HG03521 (cell line): ENCODE measurements around the gene GTF2IRD1.
"Not testable (repeated sequence)": the region's sequence is repeated elsewhere in the genome, so short reads cannot be mapped to it uniquely, and the experiment has no call there.

ENCODE experiments used
- ATAC-seq: cut with Tn5 transposase; IDR thresholded peaks from one replicate; pipeline ENCODE4 v1.9.1; 2021; ENCODE audit warnings: mild to moderate bottlenecking, moderate library complexity; ENCODE audit not compliant: unreplicated experiment

The GTF2IRD1 gene, protein sequence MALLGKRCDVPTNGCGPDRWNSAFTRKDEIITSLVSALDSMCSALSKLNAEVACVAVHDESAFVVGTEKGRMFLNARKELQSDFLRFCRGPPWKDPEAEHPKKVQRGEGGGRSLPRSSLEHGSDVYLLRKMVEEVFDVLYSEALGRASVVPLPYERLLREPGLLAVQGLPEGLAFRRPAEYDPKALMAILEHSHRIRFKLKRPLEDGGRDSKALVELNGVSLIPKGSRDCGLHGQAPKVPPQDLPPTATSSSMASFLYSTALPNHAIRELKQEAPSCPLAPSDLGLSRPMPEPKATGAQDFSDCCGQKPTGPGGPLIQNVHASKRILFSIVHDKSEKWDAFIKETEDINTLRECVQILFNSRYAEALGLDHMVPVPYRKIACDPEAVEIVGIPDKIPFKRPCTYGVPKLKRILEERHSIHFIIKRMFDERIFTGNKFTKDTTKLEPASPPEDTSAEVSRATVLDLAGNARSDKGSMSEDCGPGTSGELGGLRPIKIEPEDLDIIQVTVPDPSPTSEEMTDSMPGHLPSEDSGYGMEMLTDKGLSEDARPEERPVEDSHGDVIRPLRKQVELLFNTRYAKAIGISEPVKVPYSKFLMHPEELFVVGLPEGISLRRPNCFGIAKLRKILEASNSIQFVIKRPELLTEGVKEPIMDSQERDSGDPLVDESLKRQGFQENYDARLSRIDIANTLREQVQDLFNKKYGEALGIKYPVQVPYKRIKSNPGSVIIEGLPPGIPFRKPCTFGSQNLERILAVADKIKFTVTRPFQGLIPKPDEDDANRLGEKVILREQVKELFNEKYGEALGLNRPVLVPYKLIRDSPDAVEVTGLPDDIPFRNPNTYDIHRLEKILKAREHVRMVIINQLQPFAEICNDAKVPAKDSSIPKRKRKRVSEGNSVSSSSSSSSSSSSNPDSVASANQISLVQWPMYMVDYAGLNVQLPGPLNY

DNA sequence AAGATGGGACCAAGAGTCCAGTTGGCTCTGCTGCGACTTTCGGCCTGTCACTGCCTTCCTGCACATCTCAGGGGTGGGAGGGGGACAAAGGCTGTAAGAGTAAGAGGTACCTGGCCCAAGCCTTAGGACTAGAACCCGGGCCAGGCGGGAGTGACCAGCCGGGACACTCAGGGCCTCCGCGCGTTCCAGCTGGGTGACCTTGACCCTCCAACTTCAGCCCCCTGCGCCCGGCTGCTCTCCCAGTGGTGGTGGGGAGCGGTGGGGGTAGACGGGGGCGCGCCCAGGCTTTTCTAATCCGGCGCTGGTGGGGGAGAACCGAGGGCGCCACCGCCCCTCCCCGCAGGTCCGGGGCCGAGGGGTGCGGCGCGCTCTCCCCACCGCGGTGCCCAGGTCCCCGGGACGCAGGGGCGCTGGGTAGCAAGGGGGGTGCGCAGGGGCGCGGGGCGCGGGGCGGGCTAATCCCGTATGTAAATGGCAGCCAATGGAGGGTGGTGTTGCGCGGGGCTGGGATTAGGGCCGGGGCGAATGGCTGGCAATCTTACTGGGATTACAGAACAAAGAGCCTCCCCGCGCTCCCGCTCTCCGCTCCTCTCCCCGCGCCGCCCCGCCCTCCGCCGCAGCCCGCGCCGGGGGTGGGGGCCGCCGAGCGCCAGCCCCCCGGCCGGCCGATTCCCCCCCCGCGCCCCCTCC, at the start of gene GTF2IRD1:
TSS of gene GTF2IRD1 (plus strand) at position 585 of the 690 bp plus-strand sequence. CDS start 54,175 bp downstream, outside the sequence.
- ATAC-seq: no peak

DNA sequence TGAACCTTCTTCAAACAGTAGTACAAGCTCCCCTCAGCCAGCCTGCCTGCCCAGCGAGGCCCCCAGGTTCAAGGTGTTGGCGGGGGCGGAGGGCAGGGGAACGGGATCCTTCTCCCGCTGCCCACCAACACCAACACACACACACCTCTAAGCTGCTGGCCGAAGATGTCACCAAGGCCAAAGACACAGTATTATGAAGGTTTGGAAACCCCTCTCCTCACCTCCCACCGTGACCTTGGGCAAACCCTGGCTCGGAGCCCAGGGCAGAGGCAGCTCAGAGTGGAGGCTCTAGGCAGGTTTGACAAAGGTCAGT, 49.4 kb upstream of the GTF2IRD1 start:
- no peak for ATAC-seq

DNA sequence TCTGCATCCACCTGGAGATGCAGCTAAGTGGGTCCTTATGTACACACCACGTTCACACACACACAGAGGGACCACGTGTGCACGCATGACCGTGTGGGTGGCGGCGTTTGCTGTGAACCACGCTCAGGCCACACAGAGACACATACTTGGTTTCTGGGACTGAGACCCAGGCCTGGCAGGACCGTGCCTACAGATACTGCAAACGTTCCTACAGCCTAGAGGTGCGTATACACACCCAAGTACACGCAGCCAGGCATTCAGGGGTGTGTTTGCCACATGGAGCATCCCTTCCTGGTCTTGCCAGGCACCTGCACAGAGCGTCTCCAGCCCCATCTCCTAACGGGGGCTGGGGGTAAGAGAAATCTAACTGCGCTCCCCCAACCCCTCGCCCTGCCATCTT, 49.0 kb upstream of the GTF2IRD1 start:
- ATAC-seq: no peak

DNA sequence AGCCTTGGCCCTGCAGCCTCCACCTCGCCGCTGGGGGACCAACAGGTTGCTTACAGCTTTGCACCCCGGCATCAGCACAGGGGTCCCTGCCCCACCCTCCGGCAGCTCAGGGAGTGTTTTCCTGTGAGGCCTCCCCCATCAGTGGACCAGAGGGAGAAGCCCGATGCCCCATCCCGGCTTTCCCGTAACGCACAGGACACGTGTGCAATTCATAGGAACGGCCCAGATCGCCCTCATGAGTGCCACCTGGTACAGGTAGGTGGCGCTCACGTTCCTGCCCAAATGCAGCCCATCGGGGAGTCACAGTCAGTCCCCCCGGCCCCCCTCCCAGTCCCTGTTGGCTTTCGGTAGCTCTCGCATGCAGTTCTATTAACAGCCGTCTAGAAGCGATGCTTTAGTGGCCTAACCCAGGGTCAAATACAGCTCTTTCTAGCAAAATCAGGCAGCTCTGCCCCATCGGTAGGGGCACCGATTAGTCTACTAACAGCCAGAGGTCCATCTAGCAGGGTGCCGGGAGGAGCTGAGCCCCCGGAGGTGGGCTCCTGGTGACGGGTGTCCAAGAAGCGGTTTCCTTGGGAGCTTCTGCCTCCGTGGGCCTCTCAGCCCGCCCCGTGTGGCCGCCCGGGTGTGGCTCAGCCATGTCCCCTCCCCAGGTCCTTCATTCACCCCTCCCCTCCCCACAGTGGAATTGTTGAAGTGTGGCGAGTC, 48.4 kb upstream of the GTF2IRD1 start:
- no peak for ATAC-seq

DNA sequence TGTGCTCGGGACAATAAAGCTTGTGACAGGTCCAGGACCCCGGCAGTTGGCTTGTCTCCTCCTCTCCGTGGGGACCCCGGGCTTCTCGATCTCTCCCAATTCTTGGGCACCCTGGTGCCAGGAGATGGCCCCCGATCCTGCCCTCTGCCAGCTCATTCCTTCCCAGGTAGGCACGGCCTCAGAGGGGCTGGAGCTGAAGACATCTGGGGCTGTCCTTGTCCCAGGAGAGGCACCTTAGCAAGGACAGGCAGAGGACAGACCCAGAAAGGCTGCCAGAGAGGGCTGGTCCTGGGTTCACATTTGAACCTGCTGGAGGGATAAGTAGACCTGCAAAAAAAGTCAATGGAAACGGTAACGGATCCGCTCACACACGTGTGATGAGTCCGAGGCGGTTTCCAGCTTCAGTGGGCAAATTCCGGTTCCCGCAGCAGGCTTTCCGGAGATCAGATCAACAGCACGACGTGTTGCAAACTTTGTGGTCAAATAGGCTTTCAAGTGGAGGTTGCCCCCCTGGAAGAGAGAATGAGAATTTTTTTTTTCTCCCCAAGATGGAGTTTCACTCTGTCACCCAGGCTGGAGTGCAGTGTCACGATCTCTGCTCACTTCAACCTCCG, 47.7 kb upstream of the GTF2IRD1 start:
- ATAC-seq: no peak

DNA sequence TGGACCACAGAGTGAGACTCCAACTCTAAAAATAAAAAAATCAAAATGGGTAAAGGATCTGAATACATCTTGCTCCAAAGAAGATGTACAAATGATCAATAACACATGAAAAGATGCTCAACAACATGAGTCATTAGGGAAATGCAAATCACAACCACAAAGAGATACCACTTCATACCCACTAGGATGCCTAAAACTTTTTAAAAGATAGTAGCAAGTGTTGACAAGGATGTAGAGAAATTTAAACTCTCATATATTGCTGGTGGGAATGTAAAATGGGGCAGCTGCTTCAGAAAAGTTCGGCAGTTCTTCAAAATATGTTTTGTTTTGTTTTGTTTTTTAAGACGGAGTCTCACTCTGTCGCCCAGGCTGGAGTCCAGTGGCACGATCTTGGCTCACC, 45.7 kb upstream of the GTF2IRD1 start:
- no peak for ATAC-seq

DNA sequence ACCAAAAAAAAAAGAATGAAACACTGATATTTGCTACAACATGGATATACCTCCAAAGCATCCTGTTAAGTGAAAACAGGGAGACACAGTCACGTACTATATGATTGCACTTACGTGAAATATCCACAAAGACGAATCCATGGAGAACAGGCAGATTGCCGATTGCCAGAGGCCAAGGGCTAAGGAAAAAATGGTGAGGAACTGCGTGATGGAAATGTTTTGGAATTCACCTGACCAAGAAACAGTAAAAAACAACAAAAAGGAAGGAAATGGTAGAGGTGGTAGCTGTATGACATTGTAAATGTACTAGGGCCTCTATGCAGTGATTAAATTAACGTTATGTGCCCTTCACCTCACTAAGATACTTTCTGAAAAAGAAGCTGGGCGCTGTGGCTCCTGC, 44.1 kb upstream of the GTF2IRD1 start:
- no peak for ATAC-seq

DNA sequence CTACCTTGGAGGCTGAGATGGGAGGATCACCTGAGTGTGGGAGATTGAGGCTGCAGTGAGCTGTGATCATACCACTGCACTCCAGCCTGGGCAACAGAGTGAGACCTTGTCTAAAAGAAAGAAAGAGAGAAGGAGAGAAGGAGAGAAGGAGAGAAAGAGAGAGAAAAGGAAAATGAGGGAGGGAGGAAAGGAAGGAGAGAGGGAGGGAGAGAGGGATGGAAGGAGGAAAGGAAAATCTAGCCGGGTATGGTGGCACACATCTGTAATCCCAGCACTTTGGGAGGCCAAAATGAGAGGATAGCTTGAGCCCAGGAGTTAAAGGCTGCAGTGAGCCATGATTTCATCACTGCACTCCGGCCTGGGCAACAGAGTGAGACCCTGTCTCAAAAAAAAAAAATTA, 42.9 kb upstream of the GTF2IRD1 start:
- ATAC-seq: no peak

DNA sequence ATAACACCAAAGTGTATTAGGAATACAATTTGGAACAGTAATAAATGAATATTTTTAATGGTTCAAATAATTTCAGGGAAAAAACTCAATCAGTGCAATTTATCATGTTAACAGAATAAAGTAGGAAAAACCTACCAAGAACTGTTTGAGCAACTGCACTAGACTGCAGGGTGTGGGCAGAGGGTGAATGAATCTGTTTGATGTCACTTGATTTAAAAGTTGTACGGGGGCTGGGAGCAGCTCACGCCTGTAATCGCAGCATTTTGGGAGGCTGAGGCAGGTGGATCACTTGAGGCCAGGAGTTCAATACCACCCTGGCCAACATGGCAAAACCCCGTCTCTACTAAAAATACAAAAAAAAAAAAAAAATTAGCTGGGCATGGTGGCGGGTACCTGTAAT, 42.1 kb upstream of the GTF2IRD1 start:
- not testable (repeated sequence) for ATAC-seq

DNA sequence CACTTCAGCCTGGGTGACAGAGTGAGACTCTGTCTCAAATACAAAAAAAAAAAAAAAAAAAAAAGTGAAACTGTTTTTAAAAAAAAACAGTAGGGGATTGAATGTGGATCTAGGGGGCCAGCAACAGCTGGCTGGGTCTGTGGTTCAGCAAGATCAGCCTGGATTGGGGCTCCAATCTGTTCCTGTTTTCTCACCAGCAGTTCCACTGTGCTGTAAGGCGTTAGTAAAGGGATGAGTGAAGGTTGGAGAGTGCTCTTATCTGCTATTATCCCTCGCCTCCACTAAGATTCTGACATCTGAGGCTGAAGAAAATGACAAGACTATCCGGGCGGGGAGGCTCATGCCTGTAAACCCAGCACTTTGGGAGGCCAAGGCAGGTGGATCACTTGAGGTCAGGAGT, 41.6 kb upstream of the GTF2IRD1 start:
- ATAC-seq: no peak

DNA sequence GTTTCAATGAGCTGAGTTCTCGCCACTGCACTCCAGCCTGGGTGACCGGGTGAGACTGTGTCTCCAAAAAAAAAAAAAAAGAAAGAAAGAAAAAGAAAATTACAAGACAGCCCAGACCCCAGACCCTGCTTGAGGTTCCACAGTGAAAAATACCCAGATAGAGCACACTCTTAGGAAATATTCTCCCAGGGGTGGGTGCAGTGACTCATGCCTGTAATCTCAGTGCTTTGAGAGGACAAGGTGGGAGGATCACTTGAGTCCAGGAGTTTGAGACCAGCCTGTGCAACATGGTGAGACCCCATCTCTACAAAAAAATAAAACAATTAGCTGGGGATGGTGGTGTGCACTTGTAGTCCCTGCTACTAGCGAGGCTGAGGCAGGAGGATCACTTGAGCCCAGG, 41.1 kb upstream of the GTF2IRD1 start:
- no peak for ATAC-seq

DNA sequence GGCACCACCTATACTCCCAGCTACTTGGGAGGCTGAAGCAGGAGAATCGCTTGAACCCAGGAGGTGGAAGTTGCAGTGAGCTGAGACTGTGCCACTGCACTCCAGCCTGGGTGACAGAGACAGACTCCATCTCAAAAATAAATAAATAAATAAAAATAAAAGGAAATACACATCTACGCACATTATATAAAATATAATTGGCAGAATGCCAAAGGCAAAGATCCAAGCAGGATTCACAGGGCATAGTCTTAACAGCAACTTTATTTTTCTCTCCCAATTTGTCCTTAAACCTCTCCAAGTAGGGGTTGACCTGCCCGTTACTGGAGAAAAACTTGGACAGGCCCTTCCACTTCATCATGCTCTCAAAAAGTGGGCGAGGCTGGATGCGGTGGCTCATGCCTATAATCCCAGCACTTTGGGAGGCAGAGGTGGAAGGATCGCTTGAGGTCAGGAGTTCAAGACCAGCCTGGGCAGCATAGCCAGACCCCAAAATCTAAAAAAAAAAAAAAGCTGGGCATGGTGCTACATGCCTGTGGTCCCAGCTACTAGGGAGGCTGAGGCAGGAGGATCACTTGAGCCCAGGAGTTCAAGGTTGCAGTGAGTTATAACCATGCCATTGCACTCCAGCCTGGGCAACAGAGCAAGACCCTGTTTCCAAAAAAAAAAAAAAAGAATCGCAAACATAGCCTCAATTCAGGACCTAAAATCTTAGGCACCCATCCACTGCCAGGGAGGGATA, 38.9 kb upstream of the GTF2IRD1 start:
- not testable (repeated sequence) for ATAC-seq

DNA sequence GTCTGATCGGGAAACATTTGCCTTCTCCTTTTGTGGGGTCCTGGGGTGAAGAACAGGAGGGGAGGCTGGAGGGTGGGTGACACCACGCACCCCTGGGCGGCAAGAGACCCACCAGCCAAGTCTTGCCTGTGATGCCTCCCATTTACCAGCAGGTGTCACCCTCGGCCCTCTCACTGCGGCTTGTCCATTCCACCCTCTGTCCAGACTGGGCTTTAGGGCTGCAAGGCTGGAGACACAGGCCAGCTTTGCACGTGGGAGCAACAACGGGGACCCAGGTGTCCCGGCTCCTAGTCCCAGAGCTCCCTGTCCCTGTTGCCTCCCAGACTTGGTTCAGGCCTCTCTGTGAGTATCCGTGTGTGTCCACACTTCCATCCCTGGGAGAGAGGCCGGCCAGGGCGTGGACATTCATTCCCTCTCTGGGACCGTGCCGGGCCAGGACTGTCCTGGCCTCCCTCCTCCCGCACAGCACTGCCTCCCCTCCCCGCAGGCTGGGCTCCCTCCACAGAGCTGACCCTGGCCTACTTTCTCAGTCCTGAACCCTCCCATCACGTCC, 36.2 kb upstream of the GTF2IRD1 start:
- ATAC-seq: no peak

DNA sequence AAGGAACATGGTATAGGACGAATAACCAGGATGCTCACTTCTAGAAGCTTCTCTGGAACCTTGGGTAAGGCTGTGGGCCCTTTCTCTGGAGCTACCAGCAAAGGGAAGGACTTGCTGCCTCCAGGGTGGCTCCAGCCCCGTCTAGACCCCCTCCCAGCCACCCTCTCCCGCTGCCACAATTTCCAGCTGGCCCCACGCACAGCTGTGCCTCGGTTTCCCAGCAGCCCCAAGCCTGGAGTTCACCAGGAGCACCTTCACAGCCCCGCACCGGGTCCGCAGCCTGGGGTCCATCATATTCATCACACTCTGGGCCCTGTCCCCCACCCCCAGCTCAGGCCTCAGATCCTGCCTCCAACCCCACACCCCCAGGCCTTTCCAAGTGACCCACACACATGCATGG, 35.6 kb upstream of the GTF2IRD1 start:
- no peak for ATAC-seq

DNA sequence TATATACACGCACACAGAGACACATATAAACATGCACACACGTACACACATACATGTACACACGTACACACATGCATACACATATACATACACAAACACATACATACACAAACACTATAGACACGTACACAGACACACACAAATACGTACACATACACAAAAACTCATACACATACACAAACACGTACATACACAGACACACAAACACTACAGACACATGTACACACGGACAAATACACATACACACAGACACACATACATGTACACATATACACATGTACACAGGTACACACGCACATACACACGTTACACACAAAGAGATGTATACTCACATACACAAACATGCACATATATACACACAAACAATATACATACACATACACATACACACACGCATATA, 35.2 kb upstream of the GTF2IRD1 start:
- no peak for ATAC-seq

DNA sequence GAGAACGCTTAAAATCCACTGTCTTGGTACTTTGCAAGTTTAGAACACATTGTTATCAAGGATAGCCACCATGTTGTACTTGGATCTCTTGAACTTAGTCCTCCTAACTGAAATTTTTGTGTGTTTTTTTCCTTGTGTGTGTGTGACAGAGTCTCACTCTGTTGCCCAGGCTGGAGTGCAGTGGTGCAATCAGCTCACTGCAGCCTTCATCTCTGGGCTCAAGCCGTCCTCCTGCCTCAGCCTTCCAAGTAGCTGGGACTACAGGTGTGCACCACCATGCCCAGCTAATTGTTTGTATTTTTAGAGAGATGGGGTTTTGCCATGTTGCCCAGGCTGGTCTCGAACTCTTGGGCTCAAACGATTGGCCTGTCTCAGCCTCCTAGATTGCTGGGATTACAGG, 34.5 kb upstream of the GTF2IRD1 start:
- ATAC-seq: not testable (repeated sequence)

DNA sequence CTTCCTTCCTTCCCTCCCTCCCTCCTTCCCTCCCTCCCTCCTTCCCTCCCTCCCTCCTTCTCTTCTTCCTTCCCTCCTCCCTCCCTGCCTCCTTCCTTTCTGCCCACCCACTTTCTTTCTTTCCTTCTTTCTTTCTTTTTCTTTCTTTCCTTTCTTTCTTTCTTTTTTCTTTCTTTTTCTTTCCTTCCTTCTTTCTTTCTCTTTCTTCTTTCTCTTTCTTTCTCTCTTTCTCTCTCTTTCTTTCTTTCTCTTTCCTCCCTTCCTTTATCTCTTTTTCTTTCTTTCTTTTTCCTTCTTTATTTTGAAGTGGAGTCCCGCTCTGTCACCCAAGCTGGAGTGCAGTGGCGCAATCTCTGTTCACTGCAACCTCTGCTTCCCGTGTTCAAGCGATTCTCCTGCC, 33.7 kb upstream of the GTF2IRD1 start:
- no peak for ATAC-seq

DNA sequence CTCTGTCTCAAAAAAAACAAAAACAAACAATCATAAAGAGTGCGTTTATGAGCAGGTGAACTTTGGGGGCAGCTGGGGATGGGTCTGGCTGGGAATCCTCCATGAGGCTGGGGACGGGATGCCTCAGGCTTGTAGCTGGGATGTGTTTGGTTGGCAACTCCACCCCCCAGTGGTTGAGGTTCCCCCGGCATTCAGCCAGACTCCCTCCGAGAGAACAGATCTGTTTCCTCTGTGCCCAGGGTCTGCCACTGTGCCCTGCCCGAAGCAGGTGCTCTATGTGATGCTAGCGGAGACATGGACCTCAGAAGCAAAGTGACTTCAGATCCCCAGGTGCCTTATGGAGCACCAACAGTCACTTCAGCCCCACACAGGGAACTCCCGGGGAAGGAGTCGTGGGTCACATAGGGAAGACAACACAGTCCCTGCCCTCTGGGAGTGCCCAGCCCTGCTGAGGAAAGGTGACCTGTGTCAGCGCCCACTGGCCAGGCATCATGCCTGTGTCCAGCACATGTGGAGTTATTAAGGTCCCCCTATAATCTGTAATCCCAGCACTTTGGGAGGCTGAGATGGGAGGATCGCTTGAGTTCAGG, 29.3 kb upstream of the GTF2IRD1 start:
- ATAC-seq: no peak

DNA sequence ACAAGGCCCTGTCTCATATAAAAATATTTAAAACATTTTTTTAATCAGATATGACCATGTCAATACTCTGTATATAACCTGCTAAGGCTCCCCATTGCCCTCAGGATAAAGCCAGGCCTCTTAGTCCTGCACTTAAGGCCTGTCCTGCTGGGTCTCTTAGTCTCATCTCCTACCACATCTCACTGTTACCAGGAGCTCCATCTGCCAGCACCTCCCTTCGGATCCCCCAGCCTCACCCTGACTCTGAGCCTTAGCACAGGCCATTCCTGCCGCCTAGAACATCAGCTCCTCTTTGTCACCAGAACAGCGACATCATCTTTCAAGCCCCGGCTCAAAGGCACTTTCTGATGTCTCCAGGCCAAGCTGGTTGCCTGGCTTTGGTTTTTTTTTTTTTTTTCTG, 25.7 kb upstream of the GTF2IRD1 start:
- no peak for ATAC-seq
